HEK293T (cell line): ENCODE data around the gene CABP5.

ENCODE experiments used
- CTCF ChIA-PET: fragments of 350-600 bp; formaldehyde crosslinking; extraction: SDS; loops from one replicate; lab custom pipeline; 2021; ENCODE audit warnings: antibody characterized with exemption, inconsistent platforms; lab: Yijun Ruan, JAX
- POLR2A ChIA-PET: fragments of 350-600 bp; formaldehyde crosslinking; extraction: SDS; loops from one replicate; lab custom pipeline; 2020; ENCODE audit warnings: antibody characterized with exemption, inconsistent platforms; lab: Yijun Ruan, JAX
- DNase-seq: peaks from one replicate; pipeline ENCODE4 v3.0.0; 2012; ENCODE audit warnings: mixed read lengths; ENCODE audit errors: extremely low spot score
- ARNT ChIP-seq: fragments of 450-650 bp; IDR thresholded peaks from 2 replicates; pipeline ENCODE4 v1.6.1; 2017; ENCODE audit warnings: mild to moderate bottlenecking
- BHLHE40 ChIP-seq: fragments of 450-650 bp; IDR thresholded peaks from 2 replicates; pipeline ENCODE4 v1.6.1; 2016; ENCODE audit warnings: mild to moderate bottlenecking, moderate library complexity, borderline replicate concordance
- CTBP1 ChIP-seq: fragments of 450-650 bp; IDR thresholded peaks from 2 replicates; pipeline ENCODE4 v1.6.1; 2016; ENCODE audit warnings: borderline replicate concordance
- ELF4 ChIP-seq: fragments of 450-650 bp; IDR thresholded peaks from 2 replicates; pipeline ENCODE4 v1.6.1; 2017; ENCODE audit warnings: antibody characterized with exemption
- FOXA1 ChIP-seq: fragments of 450-650 bp; IDR thresholded peaks from 2 replicates; pipeline ENCODE4 v1.6.1; 2016; ENCODE audit warnings: mild to moderate bottlenecking
- FOXK2 ChIP-seq: fragments of 450-650 bp; IDR thresholded peaks from 2 replicates; pipeline ENCODE4 v1.6.1; 2016; ENCODE audit warnings: mild to moderate bottlenecking
- FOXM1 ChIP-seq: fragments of 450-650 bp; IDR thresholded peaks from 2 replicates; pipeline ENCODE4 v1.6.1; 2017; ENCODE audit warnings: mild to moderate bottlenecking, borderline replicate concordance
- HDGF ChIP-seq: fragments of 450-650 bp; IDR thresholded peaks from 2 replicates; pipeline ENCODE4 v1.6.1; 2017; ENCODE audit warnings: antibody characterized with exemption, borderline replicate concordance
- L3MBTL2 ChIP-seq: fragments of 450-650 bp; conservative IDR thresholded peaks from 2 replicates; pipeline ENCODE4 v1.6.1; 2016; ENCODE audit warnings: mild to moderate bottlenecking
- LEF1 ChIP-seq: fragments of 450-650 bp; IDR thresholded peaks from 2 replicates; pipeline ENCODE4 v1.6.1; 2017; ENCODE audit warnings: mild to moderate bottlenecking, borderline replicate concordance
- NFRKB ChIP-seq: fragments of 450-650 bp; IDR thresholded peaks from 2 replicates; pipeline ENCODE4 v1.6.1; 2016; ENCODE audit warnings: mild to moderate bottlenecking, moderate library complexity
- PKNOX1 ChIP-seq: fragments of 450-650 bp; IDR thresholded peaks from 2 replicates; pipeline ENCODE4 v1.6.1; 2016
- SP1 ChIP-seq: fragments of 450-650 bp; IDR thresholded peaks from 2 replicates; pipeline ENCODE4 v1.6.1; 2017
- SUZ12 ChIP-seq: fragments of 450-650 bp; IDR thresholded peaks from 2 replicates; pipeline ENCODE4 v1.6.1; 2016; ENCODE audit warnings: mild to moderate bottlenecking
- TARDBP ChIP-seq: fragments of 450-650 bp; IDR thresholded peaks from 2 replicates; pipeline ENCODE4 v1.6.1; 2016
- ZNF384 ChIP-seq: fragments of 450-650 bp; IDR thresholded peaks from 2 replicates; pipeline ENCODE4 v1.6.1; 2016

Gene CABP5

GRCh38 chr19:48030073-48030472 lies 13.8 kb downstream of the CABP5 start:
- POLR2A ChIA-PET = no interaction called here
- CTCF ChIA-PET = no interaction called here
- TF ChIP-seq HDGF (no peak), L3MBTL2 (no peak), SP1 (no peak), FOXK2 (no peak), PKNOX1 (no peak), TARDBP (no peak), ARNT (no peak), FOXM1 (no peak), NFRKB (no peak), ZNF384 (no peak), CTBP1 (no peak), SUZ12 (no peak), BHLHE40 (no peak), LEF1 (no peak), FOXA1 (no peak), ELF4 (no peak)
- no peak for DNase-seq

GRCh38 chr19:48029431-48029830 lies 14.4 kb downstream of the CABP5 start:
- ChIA-PET POLR2A (no interaction called here), CTCF (no interaction called here)
- DNase-seq = no peak
- no peak for TF ChIP-seq ELF4
- no peak for TF ChIP-seq FOXA1
- TF ChIP-seq ARNT = no peak
- no peak for TF ChIP-seq PKNOX1
- TF ChIP-seq BHLHE40 = no peak
- no peak for TF ChIP-seq SUZ12
- TF ChIP-seq ZNF384 = no peak
- no peak for TF ChIP-seq FOXM1
- TF ChIP-seq CTBP1 = no peak
- no peak for TF ChIP-seq LEF1
- no peak for TF ChIP-seq TARDBP
- no peak for TF ChIP-seq NFRKB
- no peak for TF ChIP-seq SP1
- TF ChIP-seq L3MBTL2 = no peak
- no peak for TF ChIP-seq HDGF
- TF ChIP-seq FOXK2 = no peak

- no peak for TF ChIP-seq SUZ12
- TF ChIP-seq FOXK2 = no peak
- no peak for TF ChIP-seq LEF1
- no peak for TF ChIP-seq CTBP1
- no peak for TF ChIP-seq SP1
- no peak for TF ChIP-seq L3MBTL2
- no peak for TF ChIP-seq TARDBP
- no peak for DNase-seq
- ChIA-PET POLR2A (no interaction called here), CTCF (no interaction called here)
These were observed 18.4 kb downstream of the CABP5 start for GRCh38 chr19:48025480-48025879.

- DNase-seq = no peak
- CTCF ChIA-PET = no interaction called here
- TF ChIP-seq PKNOX1 = no peak
- no peak for TF ChIP-seq TARDBP
- TF ChIP-seq FOXM1 = no peak
- TF ChIP-seq LEF1 = no peak
- TF ChIP-seq ARNT = no peak
- no peak for TF ChIP-seq SUZ12
- no peak for TF ChIP-seq ZNF384
- TF ChIP-seq SP1 = no peak
- TF ChIP-seq FOXK2 = no peak
- no peak for TF ChIP-seq FOXA1
- TF ChIP-seq L3MBTL2 = no peak
- TF ChIP-seq HDGF = no peak
- POLR2A ChIA-PET = no interaction called here
These were observed 20.4 kb downstream of the CABP5 start for GRCh38 chr19:48023518-48023917.

- ChIA-PET POLR2A (no interaction called here), CTCF (no interaction called here)
- TF ChIP-seq BHLHE40 (no peak), FOXA1 (no peak), LEF1 (no peak), FOXM1 (no peak), CTBP1 (no peak), HDGF (no peak), FOXK2 (no peak), SP1 (no peak), L3MBTL2 (no peak), ELF4 (no peak), ARNT (no peak), NFRKB (no peak), SUZ12 (no peak), PKNOX1 (no peak), ZNF384 (no peak), TARDBP (no peak)
- DNase-seq = no peak
These were observed 20.9 kb downstream of the CABP5 start for GRCh38 chr19:48023011-48023410.

- CTCF ChIA-PET = no interaction called here
- POLR2A ChIA-PET = no interaction called here
- no peak for DNase-seq
- TF ChIP-seq CTBP1 (no peak), ELF4 (no peak), FOXA1 (no peak), ARNT (no peak), LEF1 (no peak), BHLHE40 (no peak)
These were observed 23.2 kb downstream of the CABP5 start for GRCh38 chr19:48020686-48021085.
